GM12864 (cell line): ENCODE data around the gene TET1.
"Not testable (repeated sequence)": the region's sequence is repeated elsewhere in the genome, so short reads cannot be mapped to it uniquely, and the experiment has no call there.

Experiments
- DNase-seq: peaks from one replicate; pipeline ENCODE4 v3.0.0-alpha.2; 2011; ENCODE audit warnings: low read depth
- H3K4me3 ChIP-seq: 2 replicates; pipeline ENCODE4 v1.5.1; 2011; ENCODE audit warnings: mild to moderate bottlenecking, low read depth, low read length, control low read depth
- CTCF ChIP-seq: IDR thresholded peaks from 2 replicates; pipeline ENCODE4 v1.5.1; 2011; ENCODE audit warnings: low read depth, mild to moderate bottlenecking, moderate library complexity, low read length, control low read depth, inconsistent platforms; ENCODE audit errors: missing control alignments

Gene TET1

GRCh38 chr10:68600041-68600778, 40.1 kb downstream of the TET1 start:
- peak overlapping the region; percentile 51 for H3K4me3 ChIP-seq
- TF ChIP-seq CTCF = no peak
- DNase-seq = peak; percentile 41

GRCh38 chr10:68601501-68602265, 41.5 kb downstream of the TET1 start:
- no peak for TF ChIP-seq CTCF
- peak overlapping the region; percentile 51; the same call in 1 of the 2 replicates for H3K4me3 ChIP-seq
- DNase-seq = peak; percentile 13

- no peak overlapping the region for H3K4me3 ChIP-seq
- no peak for DNase-seq
- TF ChIP-seq CTCF = no peak
Measured at GRCh38 chr10:68602434-68602833, 42.3 kb downstream of the TET1 start.

GRCh38 chr10:68603766-68604165, 43.6 kb downstream of the TET1 start:
- no peak overlapping the region for H3K4me3 ChIP-seq
- peak; percentile 21 for TF ChIP-seq CTCF
- no peak for DNase-seq

- no peak for TF ChIP-seq CTCF
- no peak overlapping the region for H3K4me3 ChIP-seq
- DNase-seq = no peak
Measured at GRCh38 chr10:68604441-68604840, 44.3 kb downstream of the TET1 start.

- TF ChIP-seq CTCF = no peak
- DNase-seq = no peak
- no peak overlapping the region for H3K4me3 ChIP-seq
Measured at GRCh38 chr10:68606918-68607317, 46.8 kb downstream of the TET1 start.

- not testable (repeated sequence) for H3K4me3 ChIP-seq, DNase-seq
Measured at GRCh38 chr10:68610023-68610422, 49.9 kb downstream of the TET1 start.
